Activated CD4-positive, alpha-beta memory T cell treated with anti-CD3 and anti-CD28 coated beads, Interleukin-2, amount 10 ng/mL, durations not matched to agents 7 days and 5 days (primary cell): ENCODE results near the gene LAPTM5. TPM values are rescaled to one million over a fixed set of nuclear protein-coding genes. Genes with fewer than 3 reads are reported as not detected.
"Not testable (repeated sequence)": the region's sequence is repeated elsewhere in the genome, so short reads cannot be mapped to it uniquely, and the experiment has no call there.

Source experiments
- CTCF ChIA-PET: fragments of 350-600 bp; sonication (Branson Sonifier 250); formaldehyde crosslinking; loops from one replicate; lab custom pipeline; 2021; ENCODE audit warnings: antibody characterized with exemption, inconsistent platforms; lab: Charles Lee
- POLR2A ChIA-PET: fragments of 350-600 bp; sonication (Branson Sonifier 250); formaldehyde crosslinking; loops from one replicate; lab custom pipeline; 2021; ENCODE audit warnings: antibody characterized with exemption; lab: Charles Lee
- DNase-seq: peaks from one replicate; pipeline ENCODE4 v3.0.0-alpha.2; 2020
- H3K27ac Mint-ChIP-seq: one replicate; pipeline ENCODE4 v1.8.0; 2021; ENCODE audit warnings: mild to moderate bottlenecking, mixed read lengths
- H3K27me3 Mint-ChIP-seq: one replicate; pipeline ENCODE4 v1.8.0; 2021; ENCODE audit warnings: mixed read lengths
- H3K36me3 Mint-ChIP-seq: one replicate; pipeline ENCODE4 v1.8.0; 2021; ENCODE audit warnings: low read depth, mixed read lengths
- H3K4me1 Mint-ChIP-seq: one replicate; pipeline ENCODE4 v1.8.0; 2021; ENCODE audit warnings: mixed read lengths
- H3K4me3 Mint-ChIP-seq: one replicate; pipeline ENCODE4 v1.8.0; 2021; ENCODE audit warnings: mild to moderate bottlenecking, mixed read lengths
- H3K9me3 Mint-ChIP-seq: one replicate; pipeline ENCODE4 v1.8.0; 2021; ENCODE audit warnings: mixed read lengths
- total RNA-seq, 2 experiments: library from RNA; stranded (reverse); gene quantifications; one replicate each; pipeline ENCODE4 v1.2.3, GENCODE V29; 2021

LAPTM5 gene
- total RNA-seq, 2 experiments from 2014 or later = 481 to 482 TPM

DNA sequence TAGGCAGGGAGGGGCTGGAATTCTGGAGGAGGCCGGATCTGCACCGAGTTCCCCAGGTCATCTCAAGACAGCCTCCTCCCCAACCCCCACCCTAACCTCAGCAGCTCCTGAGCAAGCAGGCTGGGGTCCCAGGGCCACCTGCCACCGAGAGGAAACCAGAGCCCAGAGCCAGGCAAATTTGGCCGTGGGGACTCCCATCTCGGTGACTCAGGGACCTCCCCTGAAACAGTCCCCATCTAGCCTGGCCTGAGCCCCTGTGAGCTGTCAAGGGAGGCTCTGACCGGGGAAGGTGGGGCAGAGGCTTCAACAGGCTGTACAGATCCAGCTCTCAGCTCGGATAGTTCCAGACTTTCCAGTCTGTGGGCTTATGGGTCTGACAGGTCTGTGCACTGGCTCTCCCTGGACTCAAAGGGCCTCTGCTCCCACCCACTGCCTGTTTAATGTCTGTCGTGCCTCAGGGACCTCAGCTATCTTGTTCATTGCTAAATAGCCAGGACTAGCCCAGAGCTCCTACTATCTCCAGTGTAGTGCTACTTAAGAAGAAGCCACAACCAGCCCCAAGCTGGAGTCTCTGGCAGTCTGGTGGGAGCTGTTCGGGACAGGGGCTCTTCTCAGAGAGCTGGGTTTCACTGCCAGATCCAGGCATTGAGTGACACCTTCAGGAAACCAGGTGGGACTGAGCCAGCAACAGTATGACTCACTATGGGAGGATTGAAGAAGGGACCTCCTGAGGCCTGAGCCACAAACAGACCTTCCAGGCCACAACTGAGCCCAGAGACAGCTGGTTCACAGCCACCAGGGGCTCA lies 59.8 kb downstream of the LAPTM5 start:
- Mint-ChIP-seq H3K36me3 (no peaks in the 10 kb centered on the region), H3K27me3 (peaks cover 8% of the 10 kb centered on the region), H3K9me3 (no peaks in the 10 kb centered on the region), H3K4me1 (no peaks in the 10 kb centered on the region), H3K27ac (no peak overlapping the region), H3K4me3 (no peak overlapping the region)
- no peak for DNase-seq
- POLR2A ChIA-PET = no interaction called here
- CTCF ChIA-PET = no interaction called here

DNA sequence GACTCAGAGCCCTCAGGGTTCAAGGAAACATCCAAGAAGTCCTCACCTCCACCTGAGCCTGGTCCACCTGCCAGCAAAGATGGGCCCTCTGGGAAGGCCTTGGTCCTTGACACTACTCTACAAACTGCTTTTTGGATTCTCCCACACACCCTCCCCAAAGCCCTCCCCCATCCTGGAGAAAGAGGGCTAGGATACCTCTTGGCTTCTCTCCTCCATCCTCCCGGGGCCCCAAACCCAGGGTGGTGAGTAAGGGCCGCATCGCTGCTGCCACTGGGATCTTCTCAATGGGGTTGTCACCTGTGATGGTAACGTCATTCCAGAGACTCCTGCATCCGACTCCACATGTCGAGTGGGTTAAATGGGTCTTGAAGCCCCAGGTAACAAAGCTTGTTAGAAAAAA lies 60.7 kb downstream of the LAPTM5 start:
- no peaks in the 10 kb centered on the region for H3K4me1 Mint-ChIP-seq
- no peak overlapping the region for H3K4me3 Mint-ChIP-seq
- ChIA-PET POLR2A (no interaction called here), CTCF (no interaction called here)
- no peak for DNase-seq
- H3K9me3 Mint-ChIP-seq = no peaks in the 10 kb centered on the region
- H3K36me3 Mint-ChIP-seq = no peaks in the 10 kb centered on the region
- H3K27me3 Mint-ChIP-seq = peaks cover 8% of the 10 kb centered on the region
- H3K27ac Mint-ChIP-seq = no peak overlapping the region

DNA sequence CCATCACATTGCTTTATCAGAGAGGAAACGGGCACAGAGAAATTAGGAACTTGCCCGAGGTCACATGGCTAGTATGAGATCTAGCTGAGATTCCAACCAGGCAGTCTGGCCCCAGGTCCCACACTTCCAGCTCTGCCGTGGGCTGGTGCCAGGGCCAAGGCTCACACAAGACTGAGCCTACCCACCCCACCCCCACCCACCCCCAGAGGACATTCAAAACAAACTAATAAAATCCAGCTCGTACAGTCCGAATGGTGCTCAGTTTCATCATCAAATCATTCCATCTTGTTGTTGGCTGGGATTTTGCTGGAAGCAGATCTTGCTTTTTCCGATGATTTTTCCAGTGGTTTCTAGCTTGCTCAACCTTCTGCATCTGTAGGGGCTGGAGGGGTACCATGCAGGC lies 62.1 kb downstream of the LAPTM5 start:
- Mint-ChIP-seq H3K9me3 (no peaks in the 10 kb centered on the region), H3K4me1 (no peaks in the 10 kb centered on the region), H3K4me3 (no peak overlapping the region), H3K36me3 (no peaks in the 10 kb centered on the region), H3K27ac (no peak overlapping the region), H3K27me3 (peaks cover 8% of the 10 kb centered on the region)
- ChIA-PET CTCF (no interaction called here), POLR2A (no interaction called here)
- no peak for DNase-seq

DNA sequence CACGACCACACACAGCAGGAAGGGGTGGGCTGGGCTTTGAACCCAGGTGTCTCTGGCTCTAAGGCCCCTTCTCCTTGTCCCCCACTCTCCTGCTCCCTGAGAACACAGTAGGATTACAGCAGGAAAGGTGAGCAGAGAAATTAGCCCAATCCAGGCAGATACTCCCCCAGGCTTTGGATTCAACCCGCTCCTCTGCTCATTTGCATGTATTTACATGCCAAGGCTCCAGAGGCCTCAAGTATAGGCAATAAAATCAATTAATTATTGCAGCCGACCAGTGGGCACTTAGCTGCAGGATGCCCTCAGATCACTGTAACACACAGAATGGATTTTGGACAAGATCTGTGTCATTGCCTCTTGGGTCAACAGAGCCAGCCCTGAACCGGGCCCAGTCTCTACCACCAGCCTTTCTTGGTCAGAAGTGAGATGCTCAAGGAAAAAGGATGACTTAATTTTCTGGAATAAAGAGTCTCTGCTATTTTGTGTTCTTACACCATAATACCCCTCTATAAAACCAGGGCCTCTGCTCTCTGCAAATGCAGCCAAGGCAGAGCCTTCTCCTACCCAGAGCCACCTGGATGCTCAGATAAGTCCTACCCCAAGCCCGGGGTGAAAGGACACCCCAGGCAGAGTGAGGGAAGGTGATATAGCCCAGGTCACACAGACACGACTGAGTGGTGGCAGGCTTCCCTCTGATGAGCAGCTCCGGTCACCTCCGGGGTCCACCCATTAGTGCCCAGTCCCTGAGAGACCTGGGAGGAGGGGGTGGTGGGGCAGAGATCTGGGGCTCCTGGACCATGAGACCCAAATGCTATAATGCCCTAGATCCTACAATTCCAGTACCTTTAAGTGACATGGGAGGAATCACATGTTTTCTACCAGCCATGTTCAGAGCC lies 63.0 kb downstream of the LAPTM5 start:
- Mint-ChIP-seq H3K27me3 (peaks cover 8% of the 10 kb centered on the region), H3K36me3 (no peaks in the 10 kb centered on the region), H3K27ac (no peak overlapping the region), H3K4me3 (no peak overlapping the region), H3K9me3 (no peaks in the 10 kb centered on the region), H3K4me1 (no peaks in the 10 kb centered on the region)
- CTCF ChIA-PET = no interaction called here
- DNase-seq = no peak
- POLR2A ChIA-PET = no interaction called here

DNA sequence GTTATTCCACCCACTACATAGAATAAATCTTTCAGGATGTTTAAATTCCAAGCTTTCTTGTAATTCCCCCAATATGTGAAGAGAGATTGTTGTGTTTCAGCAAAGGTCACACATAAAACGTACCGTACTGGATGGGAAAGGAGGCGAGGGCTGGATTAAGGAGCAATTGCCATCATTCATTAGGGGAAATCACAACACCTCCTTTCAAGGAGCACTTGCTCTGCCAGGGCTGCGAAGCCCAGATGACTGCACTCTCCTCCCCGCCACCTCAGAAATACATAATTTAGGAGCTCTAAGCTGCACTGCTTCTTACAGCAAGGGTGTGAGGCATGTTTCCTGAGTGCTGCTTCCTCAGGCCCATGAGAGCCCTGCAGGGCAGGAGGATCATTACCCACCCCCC lies 63.8 kb downstream of the LAPTM5 start:
- ChIA-PET CTCF (no interaction called here), POLR2A (no interaction called here)
- Mint-ChIP-seq H3K27ac (no peak overlapping the region), H3K9me3 (no peaks in the 10 kb centered on the region), H3K4me3 (no peak overlapping the region), H3K36me3 (no peaks in the 10 kb centered on the region), H3K4me1 (no peaks in the 10 kb centered on the region), H3K27me3 (peaks cover 8% of the 10 kb centered on the region)
- DNase-seq = no peak

DNA sequence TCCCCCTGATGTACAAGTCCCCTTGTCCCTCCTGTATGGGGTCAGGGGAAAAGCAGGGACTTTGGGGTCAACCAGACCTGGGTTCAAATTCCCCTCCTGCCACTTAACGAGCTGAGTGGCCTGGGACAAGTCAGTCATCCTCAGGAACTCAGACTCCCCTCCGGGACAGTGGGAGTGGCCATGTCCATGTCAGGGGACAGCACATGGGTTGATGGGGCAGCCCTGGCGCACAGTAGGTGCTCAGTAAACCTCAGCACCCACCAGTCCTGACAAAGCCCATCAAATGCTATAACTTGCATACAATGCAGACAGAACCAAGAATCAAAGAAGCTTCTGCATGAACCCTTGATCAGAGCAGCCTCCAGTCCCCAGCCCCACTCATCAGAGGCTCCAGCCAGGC lies 64.2 kb downstream of the LAPTM5 start:
- Mint-ChIP-seq H3K4me1 (no peaks in the 10 kb centered on the region), H3K36me3 (no peaks in the 10 kb centered on the region), H3K27ac (no peak overlapping the region), H3K27me3 (peaks cover 8% of the 10 kb centered on the region), H3K9me3 (no peaks in the 10 kb centered on the region), H3K4me3 (no peak overlapping the region)
- ChIA-PET POLR2A (no interaction called here), CTCF (no interaction called here)
- no peak for DNase-seq

DNA sequence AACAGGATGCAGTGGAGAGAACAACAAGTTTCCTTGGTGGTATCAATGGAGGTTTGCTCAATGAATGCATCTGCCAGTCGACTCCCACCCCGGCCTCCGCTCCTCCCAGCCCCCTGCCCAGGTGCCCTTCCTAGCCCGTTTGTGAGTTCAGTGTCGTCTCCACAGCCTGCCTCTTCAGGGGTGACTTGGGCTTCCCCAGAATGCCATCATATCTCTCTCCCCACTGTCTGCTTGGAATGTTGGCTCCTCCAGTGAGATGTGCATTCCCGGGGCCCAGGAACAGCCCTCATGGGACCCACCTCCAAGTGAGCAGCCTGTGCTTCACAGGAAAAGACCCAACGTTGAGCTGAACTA lies 64.6 kb downstream of the LAPTM5 start:
- CTCF ChIA-PET = no interaction called here
- H3K4me1 Mint-ChIP-seq = no peaks in the 10 kb centered on the region

DNA sequence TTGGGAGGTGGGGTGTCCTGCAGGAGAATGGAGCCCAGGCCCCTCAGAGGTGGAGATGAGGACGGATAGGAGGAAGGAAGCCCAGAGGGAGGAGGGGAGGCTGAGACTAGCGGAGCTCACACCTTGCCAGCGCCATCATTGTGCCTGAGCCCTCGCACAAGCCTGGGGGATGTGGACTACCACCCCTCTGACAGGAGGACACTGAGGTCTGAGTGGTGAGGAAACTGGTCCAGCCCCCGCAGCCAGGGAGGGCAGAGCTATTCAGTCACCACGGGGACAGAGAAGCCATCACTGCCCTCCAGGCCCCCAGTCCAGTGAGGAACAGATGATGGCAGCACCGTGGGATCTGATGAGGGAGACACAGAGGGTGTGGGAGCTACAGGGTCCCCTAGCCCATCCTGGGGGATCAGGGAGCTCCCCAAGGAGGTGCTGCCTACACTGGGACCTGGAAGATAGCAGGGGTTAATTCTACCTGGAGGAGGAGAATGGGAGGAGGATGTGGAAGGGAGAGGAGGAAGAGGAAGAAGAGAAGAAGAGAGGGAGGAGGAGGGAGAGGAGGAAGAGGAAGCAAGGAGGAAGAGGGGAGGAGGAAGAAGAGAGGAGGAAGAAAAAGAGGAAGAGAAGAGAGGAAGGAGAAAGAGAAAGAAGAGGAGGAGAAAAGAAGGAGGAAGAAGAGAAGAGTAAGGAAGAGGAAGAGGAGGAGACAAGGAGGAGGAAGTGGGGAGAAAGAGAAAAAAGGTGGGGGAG lies 65.2 kb downstream of the LAPTM5 start:
- H3K36me3 Mint-ChIP-seq = no peaks in the 10 kb centered on the region
- peaks cover 13% of the 10 kb centered on the region for H3K27me3 Mint-ChIP-seq
- ChIA-PET POLR2A (no interaction called here), CTCF (no interaction called here)
- no peak overlapping the region for H3K27ac Mint-ChIP-seq
- H3K4me1 Mint-ChIP-seq = no peaks in the 10 kb centered on the region
- no peak overlapping the region for H3K4me3 Mint-ChIP-seq
- no peak for DNase-seq
- H3K9me3 Mint-ChIP-seq = no peaks in the 10 kb centered on the region

More for the DNA sequence above, 64.6 kb downstream of the LAPTM5 start:
- H3K27ac Mint-ChIP-seq = no peak overlapping the region
- POLR2A ChIA-PET = no interaction called here
- no peaks in the 10 kb centered on the region for H3K9me3 Mint-ChIP-seq
- peaks cover 9% of the 10 kb centered on the region for H3K27me3 Mint-ChIP-seq
- H3K4me3 Mint-ChIP-seq = no peak overlapping the region
- H3K36me3 Mint-ChIP-seq = no peaks in the 10 kb centered on the region
- DNase-seq = no peak

DNA sequence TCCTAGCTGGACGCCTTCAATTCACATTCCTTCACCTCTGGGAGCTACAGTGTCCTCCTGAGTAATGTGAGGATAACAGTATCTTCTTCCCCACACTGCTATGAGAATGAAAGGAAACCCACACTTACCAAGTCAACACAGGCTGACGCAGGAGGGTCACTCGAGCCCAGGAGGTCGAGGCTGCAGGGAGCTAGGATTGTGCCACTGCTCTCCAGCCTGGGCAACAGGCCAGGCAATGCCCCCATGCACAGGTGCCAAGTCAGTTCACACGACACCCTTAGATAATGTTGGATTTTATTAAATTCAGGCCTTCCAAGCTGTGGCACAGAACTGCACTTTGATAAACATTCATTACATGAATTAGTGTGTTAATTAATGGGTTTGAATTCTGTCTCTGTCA lies 66.1 kb downstream of the LAPTM5 start:
- Mint-ChIP-seq H3K27me3 (peaks cover 22% of the 10 kb centered on the region), H3K4me1 (no peaks in the 10 kb centered on the region), H3K36me3 (no peaks in the 10 kb centered on the region), H3K4me3 (no peak overlapping the region), H3K9me3 (no peaks in the 10 kb centered on the region), H3K27ac (no peak overlapping the region)
- POLR2A ChIA-PET = no interaction called here
- CTCF ChIA-PET = no interaction called here
- DNase-seq = no peak

DNA sequence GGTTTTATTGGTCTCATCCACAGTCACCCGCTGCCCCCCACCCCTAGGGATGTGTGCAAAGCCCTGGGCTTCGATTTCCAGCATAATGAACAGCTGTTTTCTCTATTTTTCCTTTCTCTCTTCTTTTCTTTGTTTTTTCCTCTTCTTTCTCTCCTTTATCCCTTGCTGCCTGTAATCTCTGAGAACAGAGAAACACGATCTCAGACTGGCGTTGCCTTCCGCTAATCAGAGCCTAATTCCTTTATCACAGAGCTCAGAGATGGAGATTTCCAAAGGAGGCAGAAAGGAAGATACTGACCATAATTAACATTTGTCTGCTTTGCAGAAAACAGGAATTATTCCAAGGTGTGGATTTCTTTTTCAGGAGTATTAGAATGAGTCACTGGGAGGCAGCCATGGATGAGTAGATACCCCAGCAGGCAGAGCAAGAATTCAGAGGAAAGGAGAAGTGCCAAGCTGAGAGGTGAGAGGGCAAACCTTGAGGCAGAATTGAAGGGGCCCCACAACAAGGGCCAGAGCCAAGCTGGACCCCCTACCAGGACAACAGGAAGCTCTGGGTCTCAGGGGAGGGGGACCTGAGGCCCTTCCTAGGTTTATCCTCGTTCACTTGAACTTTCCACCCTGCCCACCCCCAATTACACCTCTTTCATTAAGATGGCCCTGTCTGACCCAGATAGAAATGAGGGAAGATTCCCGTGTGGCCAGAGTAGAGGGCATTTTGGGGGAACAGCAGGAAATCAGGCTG lies 67.5 kb downstream of the LAPTM5 start:
- H3K27ac Mint-ChIP-seq = no peak overlapping the region
- POLR2A ChIA-PET = no interaction called here
- H3K4me3 Mint-ChIP-seq = no peak overlapping the region

DNA sequence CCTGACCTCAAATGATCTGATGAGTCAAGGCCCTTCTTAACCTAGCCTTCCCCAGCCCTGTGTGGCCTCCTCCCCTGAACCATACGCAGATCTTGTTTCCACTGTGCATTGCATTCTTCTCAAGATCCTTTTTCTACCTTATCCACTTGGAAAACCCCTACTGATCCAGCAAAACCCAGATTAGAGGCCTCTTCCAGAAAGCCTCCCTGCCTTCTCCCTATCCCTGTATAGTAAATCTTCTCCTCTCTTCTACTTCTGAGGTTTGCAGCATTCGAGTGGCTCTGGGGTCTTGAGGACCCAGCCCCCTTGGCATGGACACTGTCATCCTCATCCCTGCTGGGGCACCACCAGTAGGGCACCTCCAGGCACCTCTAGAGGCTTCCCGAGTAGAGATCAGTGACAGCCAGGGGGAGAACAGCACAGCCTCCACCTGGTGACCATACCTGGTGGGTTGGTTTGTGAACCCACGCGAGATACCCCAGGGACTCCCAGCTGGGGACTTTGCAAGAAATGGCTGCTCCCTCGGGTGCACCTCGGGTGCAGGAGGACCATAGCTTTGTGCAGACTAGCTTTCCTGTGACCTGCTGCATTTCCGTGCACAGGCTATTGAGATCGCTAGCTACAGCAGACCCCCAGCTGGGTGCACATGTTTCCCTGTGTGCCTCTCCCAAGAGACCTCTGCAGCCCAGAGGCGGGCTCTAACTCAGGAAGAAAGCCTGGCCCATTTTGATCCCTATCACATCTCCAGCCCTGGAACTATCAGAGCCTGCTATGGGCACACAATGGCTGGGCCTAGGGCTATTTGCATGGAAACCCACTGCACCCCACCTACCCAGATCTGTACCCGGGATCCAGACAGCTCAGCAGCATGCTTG lies 68.4 kb downstream of the LAPTM5 start:
- POLR2A ChIA-PET = no interaction called here
- H3K9me3 Mint-ChIP-seq = no peaks in the 10 kb centered on the region
- CTCF ChIA-PET = no interaction called here
- peaks cover 33% of the 10 kb centered on the region for H3K27me3 Mint-ChIP-seq
- no peaks in the 10 kb centered on the region for H3K36me3 Mint-ChIP-seq
- H3K4me3 Mint-ChIP-seq = no peak overlapping the region
- no peak for DNase-seq
- H3K27ac Mint-ChIP-seq = no peak overlapping the region
- no peaks in the 10 kb centered on the region for H3K4me1 Mint-ChIP-seq

More for the DNA sequence above, 67.5 kb downstream of the LAPTM5 start:
- Mint-ChIP-seq H3K9me3 (no peaks in the 10 kb centered on the region), H3K4me1 (no peaks in the 10 kb centered on the region), H3K36me3 (no peaks in the 10 kb centered on the region), H3K27me3 (peaks cover 26% of the 10 kb centered on the region)
- CTCF ChIA-PET = no interaction called here
- no peak for DNase-seq

DNA sequence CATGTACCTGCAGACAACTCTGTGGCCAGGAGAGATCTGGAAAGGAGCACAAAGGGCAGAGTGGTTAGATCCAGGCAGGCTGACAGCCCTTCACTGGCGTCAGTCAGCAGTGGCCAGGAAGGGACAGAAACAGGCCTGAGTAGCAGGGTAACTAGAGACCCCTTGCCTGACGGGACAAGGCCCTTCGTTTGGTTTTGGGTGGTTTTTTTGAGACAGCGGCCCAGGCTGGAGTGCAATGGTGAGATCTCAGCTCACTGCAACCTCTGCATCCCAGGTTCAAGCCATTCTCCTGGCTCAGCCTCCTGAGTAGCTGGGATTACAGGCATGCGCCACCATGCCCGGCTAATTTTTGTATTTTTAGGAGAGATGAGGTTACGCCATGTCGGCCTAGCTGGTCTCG lies 69.1 kb downstream of the LAPTM5 start:
- H3K9me3 Mint-ChIP-seq, POLR2A ChIA-PET, H3K36me3 Mint-ChIP-seq, H3K4me1 Mint-ChIP-seq, CTCF ChIA-PET, H3K27ac Mint-ChIP-seq, DNase-seq, H3K4me3 Mint-ChIP-seq: not testable (repeated sequence)
- H3K27me3 Mint-ChIP-seq = peaks cover 40% of the 10 kb centered on the region
